Left ventricle myocardium inferior (tissue), 1 donor: Measurements from ENCODE around the gene COL19A1. TPM values are rescaled to one million over a fixed set of nuclear protein-coding genes. Genes with fewer than 3 reads are reported as not detected.

Source experiments
- DNase-seq: peaks from one replicate; pipeline ENCODE4 v3.0.0-alpha.2; 2020
- H3K27ac ChIP-seq: fragments of 200-600 bp; replicated peaks from 2 replicates; pipeline ENCODE4 v1.8.0; 2021
- H3K27me3 ChIP-seq: fragments of 200-600 bp; 2 replicates; pipeline ENCODE4 v1.8.0; 2021; ENCODE audit warnings: low read depth
- H3K36me3 ChIP-seq: fragments of 200-600 bp; 2 replicates; pipeline ENCODE4 v1.8.0; 2021
- H3K4me1 ChIP-seq: fragments of 200-600 bp; 2 replicates; pipeline ENCODE4 v1.8.0; 2021
- H3K4me3 ChIP-seq: fragments of 200-600 bp; 2 replicates; pipeline ENCODE4 v1.8.0; 2021; ENCODE audit warnings: mild to moderate bottlenecking, moderate library complexity
- H3K9me3 ChIP-seq: fragments of 200-600 bp; replicated peaks from 2 replicates; pipeline ENCODE4 v1.8.0; 2021
- CTCF ChIP-seq: fragments of 200-600 bp; IDR thresholded peaks from 2 replicates; pipeline ENCODE4 v1.8.0; 2021; ENCODE audit warnings: antibody characterized with exemption, mild to moderate bottlenecking, borderline replicate concordance
- intact Hi-C: fragments of 100-400 bp; cut with micrococcal nuclease; formaldehyde crosslinking; loops from one replicate; pipeline ENCODE4 v1.11.0; 2022
- total RNA-seq: library from RNA; stranded (reverse); fragmentation: NEBNext Ultra II Directional; extraction: Animal tissue kit (Norgen Biotek cat#: 25700); gene quantifications from one replicate; pipeline ENCODE4 v1.2.1, GENCODE V29; 2021
- donor health status: DM: no; HTN: yes; CAD: no; lungs with severe emphysema.

Gene COL19A1
- total RNA-seq, 1 donor from 2014 or later, result 1.9 TPM

DNA sequence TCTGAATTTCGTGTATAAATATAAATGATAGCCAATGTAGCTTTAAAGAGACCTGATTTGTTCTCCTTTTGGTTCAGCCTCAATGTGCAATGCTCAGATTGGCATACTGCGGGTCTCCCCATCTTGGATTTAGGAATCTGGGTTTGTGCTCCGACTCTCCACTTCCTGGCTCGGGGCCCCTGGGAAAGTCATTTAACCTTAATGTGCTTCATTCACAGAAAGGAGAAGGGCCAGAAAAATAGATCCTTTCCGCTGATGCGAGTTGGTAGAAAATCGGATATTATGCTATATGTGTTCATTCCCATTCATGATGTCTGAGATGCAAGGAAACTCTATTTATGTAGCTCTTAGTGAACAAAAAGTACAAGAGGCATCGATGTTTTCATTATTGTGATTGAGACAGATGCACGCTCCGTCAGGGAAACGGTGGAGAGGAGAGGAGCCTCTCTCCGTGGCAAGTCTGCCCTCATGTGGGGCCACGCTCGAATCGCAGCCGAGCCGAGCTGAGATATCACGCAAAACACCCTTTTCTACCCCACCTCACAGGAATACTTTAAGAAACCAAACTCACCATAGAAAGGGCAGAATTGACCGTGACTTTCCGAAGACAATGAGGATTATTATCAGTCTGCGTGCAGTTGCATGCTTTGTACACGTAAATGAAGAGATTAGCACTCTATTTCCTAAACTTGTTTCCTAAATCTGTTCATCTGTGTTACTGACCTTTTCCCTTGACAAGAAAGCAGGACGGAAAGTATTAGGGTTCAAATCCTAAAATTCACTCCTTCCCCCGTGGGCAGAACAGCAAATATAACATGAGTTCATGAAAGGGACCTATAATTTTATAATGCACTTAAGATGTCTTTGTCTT, 300.0 kb downstream of the COL19A1 start:
- intact Hi-C loops, result no loop called here
- no peaks in the 10 kb centered on the region for H3K27me3 ChIP-seq
- H3K4me3 ChIP-seq, result no peak overlapping the region

GRCh38 chr6:70168681-70169377, 302.5 kb downstream of the COL19A1 start:
- intact Hi-C loops, result no loop called here
- Histone ChIP-seq H3K27me3 (no peaks in the 10 kb centered on the region), H3K27ac (no peak overlapping the region), H3K36me3 (no peaks in the 10 kb centered on the region), H3K4me3 (no peak overlapping the region), H3K4me1 (no peaks in the 10 kb centered on the region), H3K9me3 (no peaks in the 10 kb centered on the region)
- no peak for DNase-seq
- no peak for TF ChIP-seq CTCF

More for the DNA sequence above, 300.0 kb downstream of the COL19A1 start:
- peak; percentile 66 for TF ChIP-seq CTCF
- Histone ChIP-seq H3K9me3 (no peaks in the 10 kb centered on the region), H3K4me1 (no peaks in the 10 kb centered on the region), H3K27ac (no peak overlapping the region), H3K36me3 (no peaks in the 10 kb centered on the region)
- DNase-seq, result peak; percentile 16

GRCh38 chr6:70171236-70171635, 304.9 kb downstream of the COL19A1 start:
- Histone ChIP-seq H3K27ac (no peak overlapping the region), H3K9me3 (no peaks in the 10 kb centered on the region), H3K36me3 (no peaks in the 10 kb centered on the region), H3K4me3 (no peak overlapping the region), H3K27me3 (no peaks in the 10 kb centered on the region), H3K4me1 (no peaks in the 10 kb centered on the region)
- DNase-seq, result no peak
- TF ChIP-seq CTCF, result no peak
- intact Hi-C loops, result no loop called here

- Histone ChIP-seq H3K9me3 (no peaks in the 10 kb centered on the region), H3K4me1 (no peaks in the 10 kb centered on the region), H3K27ac (no peak overlapping the region), H3K27me3 (no peaks in the 10 kb centered on the region), H3K36me3 (no peaks in the 10 kb centered on the region), H3K4me3 (no peak overlapping the region)
- no peak for DNase-seq
- no peak for TF ChIP-seq CTCF
- intact Hi-C loops, result no loop called here
Measured at GRCh38 chr6:70172252-70172651, 305.9 kb downstream of the COL19A1 start.

DNA sequence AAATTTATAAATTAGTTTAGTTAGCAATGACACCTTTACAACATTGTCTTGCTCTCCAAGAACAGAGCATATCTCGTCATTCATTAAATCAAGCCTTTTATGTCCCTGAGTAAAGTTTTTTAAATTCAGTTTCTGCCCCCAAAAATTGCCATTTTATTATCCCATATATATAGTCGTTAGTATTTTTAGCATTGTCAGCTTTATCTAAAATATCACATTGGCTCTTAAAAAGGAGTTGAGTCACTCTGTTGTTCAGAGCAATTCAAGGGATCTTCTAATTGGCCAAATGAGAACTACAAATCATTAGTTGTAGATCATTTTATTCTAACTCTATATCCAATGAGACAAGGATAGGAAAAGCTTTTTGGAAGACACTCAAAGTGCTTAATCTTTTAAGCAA, 309.4 kb downstream of the COL19A1 start:
- Histone ChIP-seq H3K36me3 (no peaks in the 10 kb centered on the region), H3K4me3 (no peak overlapping the region), H3K9me3 (no peaks in the 10 kb centered on the region), H3K27ac (no peak overlapping the region), H3K4me1 (no peaks in the 10 kb centered on the region), H3K27me3 (no peaks in the 10 kb centered on the region)
- no peak for DNase-seq
- intact Hi-C loops, result no loop called here
- no peak for TF ChIP-seq CTCF
